Measurements from ENCODE around the gene GFER.
A peak's percentile ranks its signal among the peaks of the same experiment; 100 is the strongest.

The GFER gene

GRCh38 chr16:1975432-1976215 lies 8.4 kb upstream of the GFER start:
- no peak for DNase-seq

- no peak for DNase-seq
Measured at GRCh38 chr16:1976216-1976520, 7.8 kb upstream of the GFER start.

- no peak for DNase-seq
Measured at GRCh38 chr16:1976951-1977874, 6.8 kb upstream of the GFER start.

- DNase-seq, result no peak
Measured at GRCh38 chr16:1977875-1978268, 6.1 kb upstream of the GFER start.

GRCh38 chr16:1978476-1979120 lies 5.4 kb upstream of the GFER start:
- DNase-seq, result no peak

GRCh38 chr16:1979271-1980029 lies 4.5 kb upstream of the GFER start:
- DNase-seq, result no peak

GRCh38 chr16:1980030-1980769 lies 3.8 kb upstream of the GFER start:
- no peak for DNase-seq

- DNase-seq, result no peak
Measured at GRCh38 chr16:1980770-1981087, 3.3 kb upstream of the GFER start.

- DNase-seq, result no peak
Measured at GRCh38 chr16:1981398-1981836, 2.6 kb upstream of the GFER start, which contains the start of gene NOXO1. TSS of gene NOXO1 (minus strand) at chr16:1981469. CDS start at chr16:1981179, 290 bp downstream.

GRCh38 chr16:1982013-1982433 lies 2.0 kb upstream of the GFER start:
- no peak for DNase-seq

GRCh38 chr16:1982991-1983543 lies 926 bp upstream of the GFER start:
- no peak for DNase-seq

- DNase-seq, result no peak
Measured at GRCh38 chr16:1984347-1985225, 593 bp downstream of the GFER start.

GRCh38 chr16:1985466-1986150 lies 1.6 kb downstream of the GFER start:
- DNase-seq, result no peak

- no peak for DNase-seq
Measured at GRCh38 chr16:1987198-1987597, 3.2 kb downstream of the GFER start.

- no peak for DNase-seq
Measured at GRCh38 chr16:1989209-1990100, 5.5 kb downstream of the GFER start, which contains the start of gene SYNGR3. TSS of gene SYNGR3 (plus strand) at chr16:1989970. CDS start at chr16:1990103, 133 bp downstream.

GRCh38 chr16:1990101-1990350 lies 6.0 kb downstream of the GFER start:
- DNase-seq, result no peak

GRCh38 chr16:1990351-1991134 lies 6.5 kb downstream of the GFER start:
- no peak for DNase-seq

- peak; percentile 47 for DNase-seq
Measured at GRCh38 chr16:1991135-1991551, 7.2 kb downstream of the GFER start.

All from GF-D8 (cell line).